SK-N-SH (cell line): ENCODE measurements around the gene RAMP3. TPM values are rescaled to one million over a fixed set of nuclear protein-coding genes. Genes with fewer than 3 reads are reported as not detected.

Source experiments
- CTCF ChIA-PET: fragments of 300-600, 350-600 bp; formaldehyde crosslinking; extraction: SDS; loops from one replicate; lab custom pipeline; 2021; lab: Yijun Ruan, JAX
- POLR2A ChIA-PET: fragments of 350-600 bp; sonication (Branson Sonifier 250); formaldehyde crosslinking; extraction: SDS; loops from one replicate; lab custom pipeline; 2020; ENCODE audit warnings: antibody characterized with exemption, inconsistent platforms; lab: Yijun Ruan, JAX
- DNase-seq: peaks from one replicate; pipeline ENCODE4 v3.0.0; 2012
- H2AFZ ChIP-seq: fragments of 200-600 bp; sonication (generic); 2 replicates; pipeline ENCODE4 v1.8.1; 2016; ENCODE audit warnings: antibody characterized with exemption, mild to moderate bottlenecking, low read depth
- H3F3A ChIP-seq: fragments of 200-600 bp; sonication (generic); replicated peaks from 2 replicates; pipeline ENCODE3; 2016; ENCODE audit warnings: antibody characterized with exemption, mild to moderate bottlenecking; ENCODE audit not compliant: insufficient read depth
- H3K27ac ChIP-seq, 2 experiments: fragments of 200-500 bp in 1 of 2; fragments of 200-600 bp in 1 of 2; sonication (Bioruptor generic) in 1 of 2; sonication (generic), shearing (Covaris generic) in 1 of 2; 2 replicates each; pipeline versions ENCODE4 v1.5.1 to v1.6.1; 2014 to 2016; ENCODE audit warnings: low read depth in 2 of 2, inconsistent platforms in 1 of 2, low read length in 1 of 2, mild to moderate bottlenecking in 1 of 2, mixed read lengths in 1 of 2
- H3K27me3 ChIP-seq: fragments of 200-600 bp; sonication (generic), shearing (Covaris generic); 2 replicates; pipeline ENCODE4 v1.6.1; 2016; ENCODE audit warnings: mixed run types; ENCODE audit not compliant: insufficient read depth
- H3K36me3 ChIP-seq, 2 experiments: fragments of 200-500 bp in 1 of 2; fragments of 200-600 bp in 1 of 2; sonication (Bioruptor generic) in 1 of 2; sonication (generic) in 1 of 2; replicated peaks in 1 of 2; 2 replicates each; pipeline versions ENCODE3 to v1.5.1; 2014 to 2016; ENCODE audit warnings: low read length in 1 of 2, mild to moderate bottlenecking in 1 of 2; ENCODE audit not compliant: insufficient read depth in 2 of 2, control insufficient read depth in 1 of 2
- H3K4me1 ChIP-seq, 2 experiments: fragments of 200-500 bp in 1 of 2; fragments of 200-600 bp in 1 of 2; sonication (Bioruptor generic) in 1 of 2; sonication (generic), shearing (Covaris generic) in 1 of 2; 2 replicates each; pipeline versions ENCODE4 v1.5.1 to v1.6.1; 2014 to 2016; ENCODE audit warnings: low read depth in 1 of 2, low read length in 1 of 2, mixed run types in 1 of 2; ENCODE audit not compliant: insufficient read depth in 2 of 2, control insufficient read depth in 1 of 2
- H3K4me2 ChIP-seq: fragments of 200-600 bp; sonication (generic), shearing (Covaris generic); 2 replicates; pipeline ENCODE4 v1.6.1; 2017; ENCODE audit warnings: mixed run types
- H3K4me3 ChIP-seq, 2 experiments: fragments of 200-500 bp in 1 of 2; fragments of 200-600 bp in 1 of 2; sonication (Bioruptor generic) in 1 of 2; sonication (generic), shearing (Covaris generic) in 1 of 2; 2 replicates each; pipeline versions ENCODE4 v1.5.1 to v1.8.1; 2014 to 2016; ENCODE audit warnings: low read depth in 2 of 2, inconsistent platforms in 1 of 2, low read length in 1 of 2, mild to moderate bottlenecking in 1 of 2, mixed read lengths in 1 of 2, moderate library complexity in 1 of 2
- H3K79me2 ChIP-seq: fragments of 200-600 bp; sonication (generic); 2 replicates; pipeline ENCODE4 v1.8.1; 2017; ENCODE audit warnings: mild to moderate bottlenecking; ENCODE audit not compliant: insufficient read depth
- H3K9ac ChIP-seq: fragments of 200-600 bp; sonication (generic); 2 replicates; pipeline ENCODE4 v1.6.1; 2017; ENCODE audit warnings: mixed run types
- H3K9me2 ChIP-seq: fragments of 200-600 bp; sonication (generic); 2 replicates; pipeline ENCODE4 v1.6.1; 2017; ENCODE audit warnings: mixed run types
- H3K9me3 ChIP-seq: fragments of 200-600 bp; sonication (generic); 2 replicates; pipeline ENCODE4 v1.6.1; 2017; ENCODE audit warnings: mixed run types, mild to moderate bottlenecking, moderate library complexity
- H4K20me1 ChIP-seq: fragments of 200-600 bp; sonication (generic); 2 replicates; pipeline ENCODE4 v1.6.1; 2017; ENCODE audit warnings: mild to moderate bottlenecking, mixed run types; ENCODE audit not compliant: insufficient read depth
- CHD2 ChIP-seq: fragments of 150-350 bp; IDR thresholded peaks from 2 replicates; pipeline ENCODE4 v1.6.1; 2018; ENCODE audit warnings: low read length; ENCODE audit not compliant: partially characterized antibody
- ELF1 ChIP-seq: IDR thresholded peaks from 2 replicates; pipeline ENCODE4 v1.4.0; 2012
- EP300 ChIP-seq, 2 experiments: IDR thresholded peaks; 2 replicates each; pipeline versions ENCODE4 v1.4.0 to v1.6.1; 2012; ENCODE audit warnings: borderline replicate concordance in 1 of 2, low read depth in 1 of 2, low read length in 1 of 2
- FOSL2 ChIP-seq: IDR thresholded peaks from 2 replicates; pipeline ENCODE4 v1.4.0; 2012; ENCODE audit warnings: low read depth, mild to moderate bottlenecking, moderate library complexity, borderline replicate concordance
- FOXJ3 ChIP-seq: sonication (generic); formaldehyde crosslinking; IDR thresholded peaks from 2 replicates; pipeline ENCODE4 v1.5.1; 2020; ENCODE audit warnings: mild to moderate bottlenecking, missing genetic modification reagents
- FOXM1 ChIP-seq: IDR thresholded peaks from 2 replicates; pipeline ENCODE4 v1.4.0; 2012; ENCODE audit warnings: low read depth, mild to moderate bottlenecking
- GATA2 ChIP-seq: sonication (generic); formaldehyde crosslinking; IDR thresholded peaks from 2 replicates; pipeline ENCODE4 v1.5.0; 2020; ENCODE audit warnings: mild to moderate bottlenecking, missing genetic modification reagents
- JUND ChIP-seq: IDR thresholded peaks from 2 replicates; pipeline ENCODE4 v1.4.0; 2012
- MEF2A ChIP-seq: IDR thresholded peaks from 2 replicates; pipeline ENCODE4 v1.4.0; 2012; ENCODE audit warnings: low read depth, borderline replicate concordance
- MXI1 ChIP-seq: IDR thresholded peaks from 2 replicates; pipeline ENCODE4 v1.6.1; 2012; ENCODE audit warnings: mild to moderate bottlenecking, low read depth, low read length, improper control_type of control experiment
- PBX3 ChIP-seq: IDR thresholded peaks from 2 replicates; pipeline ENCODE4; 2012
- POLR2AphosphoS5 ChIP-seq: IDR thresholded peaks from 2 replicates; pipeline ENCODE4 v1.6.1; 2012; ENCODE audit warnings: low read depth, low read length
- RCOR1 ChIP-seq: fragments of 150-350 bp; IDR thresholded peaks from 2 replicates; pipeline ENCODE4 v1.6.1; 2017; ENCODE audit warnings: antibody characterized with exemption, low read length
- REST ChIP-seq: IDR thresholded peaks from 2 replicates; pipeline ENCODE4 v1.6.1; 2012; ENCODE audit warnings: mild to moderate bottlenecking, low read depth, low read length, moderate library complexity
- RFX5 ChIP-seq: IDR thresholded peaks from 2 replicates; pipeline ENCODE4 v1.6.1; 2012; ENCODE audit warnings: mild to moderate bottlenecking, improper control_type of control experiment, low read length
- RXRA ChIP-seq: IDR thresholded peaks from 2 replicates; pipeline ENCODE4 v1.4.0; 2012; ENCODE audit warnings: low read depth, mild to moderate bottlenecking, borderline replicate concordance
- SIN3A ChIP-seq: IDR thresholded peaks from 2 replicates; pipeline ENCODE4 v1.6.1; 2012; ENCODE audit warnings: low read depth, mild to moderate bottlenecking, low read length, moderate library complexity, borderline replicate concordance
- SMC3 ChIP-seq: IDR thresholded peaks from 2 replicates; pipeline ENCODE4 v1.6.1; 2012; ENCODE audit warnings: low read depth, low read length, improper control_type of control experiment
- TCF12 ChIP-seq: IDR thresholded peaks from 2 replicates; pipeline ENCODE4 v1.4.0; 2012
- USF1 ChIP-seq: IDR thresholded peaks from 2 replicates; pipeline ENCODE4 v1.4.0; 2012; ENCODE audit warnings: low read depth, borderline replicate concordance
- WGBS: methylation state at CpG from one replicate; pipeline ENCODE4 v1.1.6; 2017; ENCODE audit warnings: low lambda C conversion rate; 5-methylcytosine and 5-hydroxymethylcytosine counted together
- polyA plus RNA-seq, 3 experiments: library from polyadenylated mRNA; depleted of rRNA; stranded (reverse); fragments of >200 nt; gene quantifications; 2 replicates each; pipeline ENCODE4 v1.2.3, GENCODE V29; 2012

RAMP3 gene
- polyA plus RNA-seq, 1 of the 3 experiments (the other 2 are of a cell fraction) = not detected

- POLR2A ChIA-PET = interaction anchor here (0.7 kb wide), 1 partner anchor 30 kb away, joined by 3 read pairs; no protein-coding TSS in a partner anchor
- no peak for DNase-seq
- Histone ChIP-seq H3K27me3 (peaks cover 5% of the 10 kb centered on the region), H3F3A (no peaks in the 10 kb centered on the region), H3K27ac (no peak overlapping the region), H3K4me3 (no peak overlapping the region), H4K20me1 (no peaks in the 10 kb centered on the region), H2AFZ (no peak overlapping the region), H3K9me3 (no peaks in the 10 kb centered on the region), H3K9me2 (no peaks in the 10 kb centered on the region), H3K4me1 (peaks cover 0 to 23% of the 10 kb centered on the region in 2 experiments; a peak in 1 of 4 replicates), H3K79me2 (no peaks in the 10 kb centered on the region), H3K9ac (no peak overlapping the region)
- CTCF ChIA-PET = interaction anchor here (1.0 to 2.6 kb wide), 5 partner anchors 7 to 38 kb away, joined by 3 to 15 read pairs (median 4); no protein-coding TSS in a partner anchor
- 56% methylated on average over 7 of the region's 7 CpGs for WGBS
- TF ChIP-seq SIN3A (no peak), GATA2 (no peak), TCF12 (no peak), RXRA (no peak), MXI1 (no peak), POLR2AphosphoS5 (no peak), SMC3 (no peak), PBX3 (no peak), REST (no peak), RFX5 (no peak)
- TF ChIP-seq, all 33 proteins: peak for 0
- no peaks in the 10 kb centered on the region for H3K36me3 ChIP-seq
- no peak overlapping the region for H3K4me2 ChIP-seq
Observed at GRCh38 chr7:45221896-45222604, 64.5 kb downstream of the RAMP3 start.

- H3K9ac ChIP-seq = no peak overlapping the region
- H4K20me1 ChIP-seq = no peaks in the 10 kb centered on the region
- H3K9me3 ChIP-seq = no peaks in the 10 kb centered on the region
- no peak overlapping the region for H3K27ac ChIP-seq
- no peaks in the 10 kb centered on the region for H3F3A ChIP-seq
- H3K9me2 ChIP-seq = no peaks in the 10 kb centered on the region
- H3K4me3 ChIP-seq = no peak overlapping the region
- H3K4me2 ChIP-seq = no peak overlapping the region
- H3K4me1 ChIP-seq = peaks cover 0 to 23% of the 10 kb centered on the region in 2 experiments; a peak in 1 of 4 replicates
- no peaks in the 10 kb centered on the region for H3K79me2 ChIP-seq
- H3K27me3 ChIP-seq = peaks cover 9% of the 10 kb centered on the region
- CTCF ChIA-PET = no interaction called here
- POLR2A ChIA-PET = no interaction called here
- H2AFZ ChIP-seq = no peak overlapping the region
- no peaks in the 10 kb centered on the region for H3K36me3 ChIP-seq
- no peak for DNase-seq
- TF ChIP-seq MEF2A = no peak
- no peak for TF ChIP-seq USF1
- TF ChIP-seq JUND = no peak
- no peak for TF ChIP-seq FOSL2
- no peak for TF ChIP-seq REST
- no peak for TF ChIP-seq FOXM1
- TF ChIP-seq RXRA = no peak
- TF ChIP-seq EP300 (IDR thresholded peaks at IDR 0.05; ENCODE audit: borderline replicate concordance in 1 of 2, low read depth in 1 of 2, low read length in 1 of 2) = no peak
- TF ChIP-seq FOXJ3 (CRISPR knock-in tag) = no peak
- TF ChIP-seq ELF1 = no peak
- no peak for TF ChIP-seq RCOR1
- no peak for TF ChIP-seq CHD2
Observed at GRCh38 chr7:45223078-45223477, 65.5 kb downstream of the RAMP3 start.
